Measurements from ENCODE around the gene CYP39A1.

CYP39A1 gene

GRCh38 chr6:46645265-46645664, 7.4 kb downstream of the CYP39A1 start:
- Histone ChIP-seq H3K36me3 (ENCODE audit: control insufficient read depth, low read length) (peaks cover 44% of the 10 kb centered on the region), H3K79me2 (ENCODE audit: control insufficient read depth, low read length) (peaks cover 74% of the 10 kb centered on the region), H3F3A (ENCODE audit: control insufficient read depth, insufficient read depth) (peaks cover 11% of the 10 kb centered on the region), H3K27ac (ENCODE audit: low read depth, low read length) (peak overlapping the region; percentile 64; the same call in 1 of the 2 replicates), H3K4me2 (ENCODE audit: low read length) (0 out of 2 replicates have a peak overlapping the region, but pooled peaks have one; percentile 3), H3K9me2 (replicated peaks; ENCODE audit: control insufficient read depth, low read length) (no peaks in the 10 kb centered on the region), H4K20me1 (ENCODE audit: control insufficient read depth, insufficient read depth, low read depth, low read length) (no peaks in the 10 kb centered on the region), H3K4me3 (ENCODE audit: low read length) (no peak overlapping the region), H3K9me3 (ENCODE audit: control insufficient read depth, insufficient read depth, low read length) (no peaks in the 10 kb centered on the region), H3K4me1 (ENCODE audit: control insufficient read depth, low read length) (peaks cover 89% of the 10 kb centered on the region), H3K27me3 (ENCODE audit: control insufficient read depth, low read length) (no peaks in the 10 kb centered on the region)
- TF ChIP-seq EZH2phosphoT487 (IDR thresholded peaks at IDR 0.05; ENCODE audit: borderline replicate concordance, low read length), result no peak
- no peak for TF ChIP-seq CTCF (IDR thresholded peaks at IDR 0.05; ENCODE audit: low read depth, low read length, poor library complexity, severe bottlenecking)

GRCh38 chr6:46642928-46643751, 9.5 kb downstream of the CYP39A1 start:
- H3K4me3 ChIP-seq (ENCODE audit: low read length), result peak overlapping the region; percentile 45
- H3K27me3 ChIP-seq (ENCODE audit: control insufficient read depth, low read length), result no peaks in the 10 kb centered on the region
- H3F3A ChIP-seq (ENCODE audit: control insufficient read depth, insufficient read depth), result peaks cover 8% of the 10 kb centered on the region; the same call in 1 of the 2 replicates
- H3K4me2 ChIP-seq (ENCODE audit: low read length), result peak overlapping the region; percentile 50
- H3K36me3 ChIP-seq (ENCODE audit: control insufficient read depth, low read length), result peaks cover 28% of the 10 kb centered on the region
- no peak for TF ChIP-seq CTCF (IDR thresholded peaks at IDR 0.05; ENCODE audit: low read depth, low read length, poor library complexity, severe bottlenecking)
- no peak for TF ChIP-seq EZH2phosphoT487 (IDR thresholded peaks at IDR 0.05; ENCODE audit: borderline replicate concordance, low read length)
- H4K20me1 ChIP-seq (ENCODE audit: control insufficient read depth, insufficient read depth, low read depth, low read length), result no peaks in the 10 kb centered on the region
- H3K9me2 ChIP-seq (replicated peaks; ENCODE audit: control insufficient read depth, low read length), result no peaks in the 10 kb centered on the region
- peak overlapping the region; percentile 64 for H3K27ac ChIP-seq (ENCODE audit: low read depth, low read length)
- H3K79me2 ChIP-seq (ENCODE audit: control insufficient read depth, low read length), result peaks cover 72% of the 10 kb centered on the region
- no peaks in the 10 kb centered on the region for H3K9me3 ChIP-seq (ENCODE audit: control insufficient read depth, insufficient read depth, low read length)
- peaks cover 95% of the 10 kb centered on the region for H3K4me1 ChIP-seq (ENCODE audit: control insufficient read depth, low read length)

GRCh38 chr6:46638650-46639049, 14.0 kb downstream of the CYP39A1 start:
- peak overlapping the region; percentile 78 for H3K4me3 ChIP-seq (ENCODE audit: low read length)
- H3K4me2 ChIP-seq (ENCODE audit: low read length), result peak overlapping the region; percentile 99

More at GRCh38 chr6:46638650-46639049, 14.0 kb downstream of the CYP39A1 start:
- Histone ChIP-seq H3K27me3 (ENCODE audit: control insufficient read depth, low read length) (no peaks in the 10 kb centered on the region), H3K9me3 (ENCODE audit: control insufficient read depth, insufficient read depth, low read length) (no peaks in the 10 kb centered on the region), H3F3A (ENCODE audit: control insufficient read depth, insufficient read depth) (peaks cover 16% of the 10 kb centered on the region), H3K9me2 (replicated peaks; ENCODE audit: control insufficient read depth, low read length) (no peaks in the 10 kb centered on the region), H3K36me3 (ENCODE audit: control insufficient read depth, low read length) (peaks cover 40% of the 10 kb centered on the region), H4K20me1 (ENCODE audit: control insufficient read depth, insufficient read depth, low read depth, low read length) (no peaks in the 10 kb centered on the region), H3K27ac (ENCODE audit: low read depth, low read length) (peak overlapping the region; percentile 97), H3K79me2 (ENCODE audit: control insufficient read depth, low read length) (peaks cover 62% of the 10 kb centered on the region), H3K4me1 (ENCODE audit: control insufficient read depth, low read length) (peaks cover 98% of the 10 kb centered on the region)
- TF ChIP-seq CTCF (IDR thresholded peaks at IDR 0.05; ENCODE audit: low read depth, low read length, poor library complexity, severe bottlenecking), result no peak
- TF ChIP-seq EZH2phosphoT487 (IDR thresholded peaks at IDR 0.05; ENCODE audit: borderline replicate concordance, low read length), result no peak

All from DOHH2 (cell line).